IPS DF 4.7 (cell line): Measurements from ENCODE around the gene ZAR1L.
"Not testable (repeated sequence)": the region's sequence is repeated elsewhere in the genome, so short reads cannot be mapped to it uniquely, and the experiment has no call there.

Experiments used
- DNase-seq: peaks from one replicate; pipeline ENCODE4 v3.0.0-alpha.2; 2013; ENCODE audit warnings: low spot score; ENCODE audit errors: extremely low read depth

Gene ZAR1L

DNA sequence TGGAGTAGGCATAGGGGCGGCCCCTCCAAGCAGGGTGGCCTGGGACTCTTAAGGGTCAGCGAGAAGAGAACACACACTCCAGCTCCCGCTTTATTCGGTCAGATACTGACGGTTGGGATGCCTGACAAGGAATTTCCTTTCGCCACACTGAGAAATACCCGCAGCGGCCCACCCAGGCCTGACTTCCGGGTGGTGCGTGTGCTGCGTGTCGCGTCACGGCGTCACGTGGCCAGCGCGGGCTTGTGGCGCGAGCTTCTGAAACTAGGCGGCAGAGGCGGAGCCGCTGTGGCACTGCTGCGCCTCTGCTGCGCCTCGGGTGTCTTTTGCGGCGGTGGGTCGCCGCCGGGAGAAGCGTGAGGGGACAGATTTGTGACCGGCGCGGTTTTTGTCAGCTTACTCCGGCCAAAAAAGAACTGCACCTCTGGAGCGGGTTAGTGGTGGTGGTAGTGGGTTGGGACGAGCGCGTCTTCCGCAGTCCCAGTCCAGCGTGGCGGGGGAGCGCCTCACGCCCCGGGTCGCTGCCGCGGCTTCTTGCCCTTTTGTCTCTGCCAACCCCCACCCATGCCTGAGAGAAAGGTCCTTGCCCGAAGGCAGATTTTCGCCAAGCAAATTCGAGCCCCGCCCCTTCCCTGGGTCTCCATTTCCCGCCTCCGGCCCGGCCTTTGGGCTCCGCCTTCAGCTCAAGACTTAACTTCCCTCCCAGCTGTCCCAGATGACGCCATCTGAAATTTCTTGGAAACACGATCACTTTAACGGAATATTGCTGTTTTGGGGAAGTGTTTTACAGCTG, at the start of gene ZAR1L, which contains the start of gene BRCA2:
TSS of gene ZAR1L (minus strand) at position 126 of the 790 bp plus-strand sequence. CDS start 3,438 bp downstream, outside the sequence.
TSS of gene BRCA2 (plus strand) at position 271 of the 790 bp plus-strand sequence. CDS start 953 bp downstream, outside the sequence.
- no peak for DNase-seq

- DNase-seq, result no peak
Measured at GRCh38 chr13:32362574-32362973, 47.4 kb upstream of the ZAR1L start.

DNA sequence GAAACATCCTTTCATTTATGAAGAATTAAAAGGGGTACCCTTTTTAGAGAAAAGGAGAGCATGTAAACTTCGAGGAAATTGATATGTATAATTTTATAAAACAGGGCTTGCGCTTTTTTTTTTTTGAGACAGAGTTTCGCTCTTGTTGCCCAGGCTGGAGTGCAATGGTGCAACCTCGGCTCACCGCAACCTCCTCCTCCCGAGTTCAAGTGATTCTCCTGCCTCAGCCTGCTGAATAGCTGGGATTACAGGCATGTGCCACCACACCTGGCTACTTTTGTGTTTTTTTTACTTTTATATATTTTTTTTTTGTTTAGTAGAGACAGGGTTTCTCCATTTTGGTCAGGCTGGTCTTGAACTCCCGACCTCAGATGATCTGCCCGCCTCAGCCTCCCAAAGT, 40.8 kb upstream of the ZAR1L start:
- DNase-seq, result not testable (repeated sequence)

DNA sequence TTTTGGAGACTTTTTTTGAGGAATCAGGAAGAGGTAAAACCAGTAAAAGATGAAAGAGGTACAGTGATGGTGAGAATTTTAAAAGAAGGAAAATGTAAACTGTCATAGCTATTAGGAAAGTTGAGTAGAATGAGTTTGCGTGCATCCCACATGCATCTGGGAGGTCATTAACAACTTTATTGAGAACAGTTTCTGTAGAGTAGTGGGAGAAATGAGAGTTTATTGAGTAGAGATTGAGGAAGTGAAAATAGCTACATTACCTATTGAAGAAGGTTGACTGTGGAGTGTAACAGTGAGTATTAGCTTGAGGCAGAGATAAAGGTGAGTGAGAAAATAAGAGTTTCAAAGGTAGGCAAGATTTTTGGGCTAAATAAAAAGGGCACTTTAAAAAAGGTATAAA, 38.9 kb upstream of the ZAR1L start:
- no peak for DNase-seq

GRCh38 chr13:32350839-32351441, 35.8 kb upstream of the ZAR1L start:
- DNase-seq, result not testable (repeated sequence)

- DNase-seq, result no peak
Measured at GRCh38 chr13:32347651-32348050, 32.5 kb upstream of the ZAR1L start.

DNA sequence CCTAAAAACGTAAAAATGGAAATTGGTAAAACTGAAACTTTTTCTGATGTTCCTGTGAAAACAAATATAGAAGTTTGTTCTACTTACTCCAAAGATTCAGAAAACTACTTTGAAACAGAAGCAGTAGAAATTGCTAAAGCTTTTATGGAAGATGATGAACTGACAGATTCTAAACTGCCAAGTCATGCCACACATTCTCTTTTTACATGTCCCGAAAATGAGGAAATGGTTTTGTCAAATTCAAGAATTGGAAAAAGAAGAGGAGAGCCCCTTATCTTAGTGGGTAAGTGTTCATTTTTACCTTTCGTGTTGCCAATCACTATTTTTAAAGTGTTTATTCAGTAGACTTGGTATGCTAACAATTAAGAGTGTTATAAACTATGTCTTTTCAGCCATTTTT, 25.8 kb upstream of the ZAR1L start:
- no peak for DNase-seq

GRCh38 chr13:32334671-32335070, 19.5 kb upstream of the ZAR1L start:
- no peak for DNase-seq

- no peak for DNase-seq
Measured at GRCh38 chr13:32330441-32330840, 15.3 kb upstream of the ZAR1L start.

DNA sequence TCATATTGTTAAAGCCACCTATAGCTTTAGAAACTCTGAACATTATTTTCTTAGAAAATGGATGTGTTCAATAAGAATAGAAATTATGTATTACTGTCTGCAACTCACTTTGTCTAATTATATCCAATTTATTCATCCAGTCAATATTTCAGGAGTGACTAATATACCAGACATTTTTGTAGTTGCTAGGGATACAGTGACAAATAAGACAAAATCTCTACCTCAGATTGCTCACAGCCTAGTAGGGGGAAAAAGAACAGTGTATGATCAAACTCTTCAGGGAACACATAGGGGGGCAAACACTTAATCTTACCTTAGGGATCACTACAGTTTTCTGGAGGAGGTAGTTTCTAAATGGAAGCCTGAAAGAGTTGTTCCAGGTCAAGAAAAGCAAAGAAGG, 8.7 kb upstream of the ZAR1L start:
- no peak for DNase-seq

DNA sequence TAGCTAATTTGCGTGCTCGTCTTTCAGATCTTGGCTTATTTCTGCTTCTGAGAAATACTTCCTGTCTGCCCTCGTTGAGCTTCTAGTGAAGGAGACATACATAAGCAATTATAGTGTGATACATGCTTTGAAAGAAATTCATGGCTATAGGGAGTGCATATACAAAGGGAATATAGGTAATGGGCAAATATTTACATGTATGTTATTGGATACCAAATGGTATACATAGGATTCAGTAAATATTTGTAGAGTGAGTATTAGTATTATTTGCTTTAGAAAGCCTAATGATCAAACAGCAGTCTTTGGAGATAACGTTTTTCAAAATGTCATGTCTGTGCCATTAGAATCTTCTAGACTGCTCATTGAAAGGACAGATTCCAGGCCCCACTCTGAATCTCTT, 5.4 kb upstream of the ZAR1L start:
- no peak for DNase-seq

DNA sequence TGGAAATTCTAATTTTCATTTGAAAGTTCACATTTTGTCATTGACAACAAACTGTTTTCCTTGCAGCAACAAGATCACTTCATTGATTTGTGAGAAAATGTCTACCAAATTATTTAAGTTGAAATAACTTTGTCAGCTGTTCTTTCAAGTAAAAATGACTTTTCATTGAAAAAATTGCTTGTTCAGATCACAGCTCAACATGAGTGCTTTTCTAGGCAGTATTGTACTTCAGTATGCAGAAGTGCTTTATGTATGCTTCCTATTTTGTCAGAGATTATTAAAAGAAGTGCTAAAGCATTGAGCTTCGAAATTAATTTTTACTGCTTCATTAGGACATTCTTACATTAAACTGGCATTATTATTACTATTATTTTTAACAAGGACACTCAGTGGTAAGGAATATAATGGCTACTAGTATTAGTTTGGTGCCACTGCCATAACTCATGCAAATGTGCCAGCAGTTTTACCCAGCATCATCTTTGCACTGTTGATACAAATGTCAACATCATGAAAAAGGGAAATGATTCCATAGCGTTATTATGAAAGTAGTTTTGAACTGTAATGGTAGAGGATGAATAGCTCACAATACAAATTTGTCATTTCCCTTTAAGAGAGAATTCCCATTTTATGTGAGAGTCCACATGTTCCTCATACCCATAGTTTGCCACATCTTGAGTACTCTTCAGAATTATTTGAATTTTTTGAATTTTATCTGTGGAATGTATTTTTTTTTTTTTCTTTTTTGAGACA, 2.7 kb upstream of the ZAR1L start:
- DNase-seq, result no peak

DNA sequence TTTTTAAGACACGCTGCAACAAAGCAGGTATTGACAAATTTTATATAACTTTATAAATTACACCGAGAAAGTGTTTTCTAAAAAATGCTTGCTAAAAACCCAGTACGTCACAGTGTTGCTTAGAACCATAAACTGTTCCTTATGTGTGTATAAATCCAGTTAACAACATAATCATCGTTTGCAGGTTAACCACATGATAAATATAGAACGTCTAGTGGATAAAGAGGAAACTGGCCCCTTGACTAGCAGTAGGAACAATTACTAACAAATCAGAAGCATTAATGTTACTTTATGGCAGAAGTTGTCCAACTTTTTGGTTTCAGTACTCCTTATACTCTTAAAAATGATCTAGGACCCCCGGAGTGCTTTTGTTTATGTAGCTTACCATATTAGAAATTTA, 1.3 kb upstream of the ZAR1L start:
- DNase-seq, result no peak

DNA sequence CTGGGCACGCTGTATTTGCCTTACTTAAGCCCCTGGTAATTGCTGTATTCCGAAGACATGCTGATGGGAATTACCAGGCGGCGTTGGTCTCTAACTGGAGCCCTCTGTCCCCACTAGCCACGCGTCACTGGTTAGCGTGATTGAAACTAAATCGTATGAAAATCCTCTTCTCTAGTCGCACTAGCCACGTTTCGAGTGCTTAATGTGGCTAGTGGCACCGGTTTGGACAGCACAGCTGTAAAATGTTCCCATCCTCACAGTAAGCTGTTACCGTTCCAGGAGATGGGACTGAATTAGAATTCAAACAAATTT, 821 bp upstream of the ZAR1L start:
- DNase-seq, result no peak

DNA sequence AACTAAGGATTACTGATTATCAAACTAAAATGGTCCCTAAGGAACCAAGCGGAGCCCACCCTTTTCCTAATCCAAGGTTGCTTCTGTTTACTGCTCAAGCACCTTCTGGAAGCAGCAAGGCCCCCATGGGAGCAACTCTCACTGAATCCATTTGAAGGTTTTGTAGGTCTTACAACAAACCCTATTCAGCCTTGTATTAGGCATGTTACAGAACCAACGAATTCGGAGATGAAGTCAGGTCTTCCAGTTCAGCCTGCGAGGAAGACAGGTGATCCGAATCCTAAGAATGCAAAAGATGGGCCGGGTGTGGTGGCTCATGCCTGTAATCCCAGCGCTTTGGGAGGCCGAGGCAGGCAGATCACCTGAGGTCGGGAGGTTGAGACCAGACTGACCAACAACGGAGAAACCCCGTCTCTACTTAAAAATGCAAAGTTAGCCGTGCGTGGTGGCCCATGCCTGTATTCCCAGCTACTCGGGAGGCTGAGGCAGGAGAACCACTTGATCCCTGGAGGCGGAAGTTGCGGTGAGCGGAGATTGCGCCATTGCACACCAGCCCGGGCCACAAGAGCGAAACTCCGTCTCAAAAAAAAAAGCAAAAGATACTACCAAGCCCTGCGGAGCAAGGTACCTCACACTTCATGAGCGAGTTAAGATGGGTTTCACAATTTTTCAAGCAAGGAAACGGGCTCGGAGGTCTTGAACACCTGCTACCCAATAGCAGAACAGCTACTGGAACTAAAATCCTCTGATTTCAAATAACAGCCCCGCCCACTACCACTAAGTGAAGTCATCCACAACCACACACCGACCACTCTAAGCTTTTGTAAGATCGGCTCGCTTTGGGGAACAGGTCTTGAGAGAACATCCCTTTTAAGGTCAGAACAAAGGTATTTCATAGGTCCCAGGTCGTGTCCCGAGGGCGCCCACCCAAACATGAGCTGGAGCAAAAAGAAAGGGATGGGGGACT, 609 bp downstream of the ZAR1L start:
- no peak for DNase-seq

- no peak for DNase-seq
Measured at GRCh38 chr13:32311188-32311897, 3.8 kb downstream of the ZAR1L start.

DNA sequence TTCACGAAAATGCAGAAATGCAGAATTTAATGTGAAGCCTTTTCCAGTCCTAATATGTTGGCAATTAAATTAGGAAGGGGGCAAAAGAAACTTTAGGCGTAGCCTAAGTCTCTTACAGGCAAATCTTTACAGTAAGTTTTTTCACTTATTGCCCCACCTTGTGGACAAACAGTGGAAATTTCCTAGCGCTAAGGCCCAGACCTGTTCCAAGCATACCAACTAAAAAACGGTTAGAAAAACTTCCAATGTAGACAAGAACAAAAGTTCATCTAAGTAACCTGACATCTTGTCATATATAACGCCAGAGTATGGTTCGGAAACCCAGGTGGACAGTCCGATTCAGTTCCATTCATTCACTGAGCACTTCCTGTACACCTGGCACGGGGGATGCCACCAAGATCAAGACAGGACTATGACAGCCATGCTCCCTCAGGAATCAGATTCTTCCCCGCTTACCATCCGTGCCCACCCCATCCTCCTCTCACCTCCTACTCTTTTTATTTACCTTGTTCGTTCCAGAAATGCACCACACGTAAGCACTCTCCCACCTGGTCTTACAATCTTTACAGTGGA, 4.9 kb downstream of the ZAR1L start:
- DNase-seq, result no peak

DNA sequence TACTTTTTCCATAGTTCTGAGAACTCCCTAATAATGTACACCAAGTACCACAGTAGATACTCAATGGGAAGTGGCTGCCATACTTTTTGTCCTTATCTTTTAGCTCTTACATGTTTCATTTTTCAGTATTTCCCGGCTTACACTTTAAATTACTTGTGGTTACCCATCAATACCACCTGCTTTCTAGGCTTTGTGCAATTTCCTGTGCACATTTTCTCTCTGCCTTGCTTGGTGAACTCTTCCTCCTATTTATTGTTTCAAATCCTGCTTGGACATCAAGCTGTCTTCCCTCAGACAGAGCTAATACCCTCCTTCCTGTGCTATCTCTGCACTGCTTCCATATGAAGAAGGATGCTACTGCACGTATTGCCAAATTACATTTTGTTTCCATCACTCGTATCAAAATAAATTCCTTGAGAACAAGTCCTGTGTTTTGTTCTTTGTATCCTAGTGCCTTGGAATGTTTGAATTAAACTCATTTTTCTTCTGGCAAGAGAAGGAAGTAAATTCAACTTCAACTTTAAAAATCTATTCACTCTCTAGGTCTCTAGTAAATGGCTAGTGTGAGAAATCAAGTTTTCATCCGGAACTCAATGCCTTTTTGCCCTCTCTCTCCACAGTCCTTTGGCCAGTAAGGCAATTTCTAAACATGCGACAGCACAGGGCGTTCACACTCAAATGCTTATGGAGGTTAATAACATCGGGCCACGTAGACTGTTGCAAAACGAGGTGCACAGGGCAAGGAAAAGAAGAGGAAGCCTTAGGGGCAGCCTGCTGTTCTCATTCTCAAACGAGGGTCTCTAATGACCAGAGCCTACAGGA, 5.6 kb downstream of the ZAR1L start:
- DNase-seq, result no peak

DNA sequence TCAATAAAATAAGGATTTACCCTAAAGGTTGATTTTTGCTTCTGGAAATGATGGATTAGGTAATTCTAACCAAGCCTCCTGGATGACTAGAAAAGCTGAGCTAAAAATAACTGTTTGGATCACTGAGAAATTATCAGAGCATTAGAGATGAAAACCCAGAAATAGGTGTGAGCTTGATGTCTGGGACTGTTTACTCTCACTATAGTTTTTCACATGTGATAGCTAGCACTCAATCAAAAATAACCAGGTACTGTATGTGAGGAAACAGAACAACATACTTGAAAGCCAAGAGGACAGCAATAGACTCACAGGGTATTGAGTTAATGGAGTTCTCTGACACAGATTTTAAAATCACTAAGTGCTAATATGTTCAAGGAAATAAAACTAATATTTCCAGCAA, 9.5 kb downstream of the ZAR1L start:
- DNase-seq, result no peak
